ENCODE data around the gene TPRG1L.

Gene TPRG1L

DNA sequence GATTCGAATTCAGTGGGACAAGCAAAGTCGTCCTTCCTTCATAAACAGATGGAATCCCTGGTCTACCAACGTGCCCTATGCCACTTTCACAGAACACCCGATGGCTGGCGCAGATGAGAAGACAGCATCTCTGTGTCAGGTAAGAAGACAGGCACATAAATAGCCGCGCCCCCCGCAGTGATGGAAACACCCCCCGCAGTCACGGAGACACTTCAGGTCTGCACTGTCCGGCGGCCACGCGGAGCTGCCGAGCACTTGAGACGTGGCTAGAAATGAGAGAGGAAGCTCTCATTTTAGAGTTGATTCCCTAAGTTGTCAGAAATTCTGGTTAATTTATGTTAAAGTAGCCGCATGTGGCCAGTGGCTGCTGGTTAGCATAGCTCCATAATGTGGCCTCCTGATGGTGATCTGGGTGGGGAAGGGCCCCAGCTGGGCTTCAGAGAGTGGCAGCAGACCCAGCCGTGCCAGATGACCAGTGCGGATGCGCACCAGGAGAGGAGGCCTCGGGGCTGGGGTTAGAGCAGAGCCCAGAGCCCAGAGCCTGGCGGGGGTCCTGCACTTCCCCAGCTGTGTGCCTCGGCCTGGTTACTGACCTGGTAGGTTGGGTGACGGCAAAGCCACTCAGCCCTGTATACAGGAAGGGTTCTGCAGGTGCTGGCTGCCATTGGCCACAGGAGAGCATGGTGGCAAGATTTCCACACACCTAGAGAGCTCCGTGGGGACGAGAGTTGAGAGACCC lies 2.9 kb downstream of the TPRG1L start:
- no peak for TF ChIP-seq GATA3 (IDR thresholded peaks at IDR 0.05; ENCODE audit: low read depth, low read length)
- peak; percentile 28; the same call in 1 of the 2 replicates for TF ChIP-seq GATA2 (IDR thresholded peaks at IDR 0.05; ENCODE audit: low read depth, low read length)

DNA sequence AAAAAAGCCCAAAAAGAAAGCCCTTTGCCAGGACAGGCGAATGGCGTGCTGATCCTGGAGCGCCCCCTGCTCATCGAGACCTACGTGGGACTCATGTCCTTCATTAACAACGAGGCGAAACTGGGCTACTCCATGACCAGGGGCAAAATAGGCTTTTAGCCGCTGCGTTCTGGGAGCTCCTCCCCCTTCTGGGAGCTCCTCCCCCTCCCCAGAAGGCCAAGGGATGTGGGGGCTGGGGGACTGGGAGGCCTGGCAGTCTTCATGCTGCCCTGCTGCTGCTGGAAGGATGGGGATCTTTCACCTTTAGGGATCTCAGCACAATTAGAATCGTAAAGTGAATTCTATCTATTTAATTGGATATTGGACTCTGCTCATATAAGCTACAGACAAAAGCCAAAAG lies 3.6 kb downstream of the TPRG1L start:
- no peak for TF ChIP-seq GATA2 (IDR thresholded peaks at IDR 0.05; ENCODE audit: low read depth, low read length)
- TF ChIP-seq GATA3 (IDR thresholded peaks at IDR 0.05; ENCODE audit: low read depth, low read length), result no peak

DNA sequence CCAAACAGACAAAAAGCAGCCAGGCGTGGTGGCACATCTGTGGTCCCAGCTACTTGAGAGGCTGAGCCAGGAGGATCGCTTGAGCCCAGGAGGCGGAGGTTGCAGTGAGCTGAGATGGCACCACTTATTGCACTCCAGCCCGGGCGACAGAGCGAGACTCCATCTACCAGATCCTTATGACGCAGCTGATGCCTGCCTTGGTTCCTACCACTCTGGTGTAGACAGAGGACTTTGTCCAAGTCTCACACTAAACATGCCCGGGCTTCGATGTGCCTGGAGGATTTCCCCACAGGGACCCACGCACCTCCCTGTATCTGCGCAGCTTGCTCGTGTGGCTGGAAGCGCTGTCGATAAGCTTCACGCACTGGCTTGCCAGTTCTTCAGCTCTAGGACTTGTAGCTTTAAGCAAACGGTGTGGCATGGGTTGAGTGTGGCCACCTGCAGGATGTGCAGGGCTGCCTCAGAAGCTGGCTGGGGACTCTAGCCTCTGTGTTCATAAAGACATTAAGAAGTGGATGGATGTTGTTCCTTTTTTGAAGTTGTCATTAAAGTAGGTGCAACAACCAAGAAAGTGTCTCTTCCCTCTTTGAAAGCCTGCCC lies 4.8 kb downstream of the TPRG1L start:
- no peak for TF ChIP-seq GATA2 (IDR thresholded peaks at IDR 0.05; ENCODE audit: low read depth, low read length)
- TF ChIP-seq GATA3 (IDR thresholded peaks at IDR 0.05; ENCODE audit: low read depth, low read length), result no peak

GRCh38 chr1:3630161-3630611 lies 5.4 kb downstream of the TPRG1L start:
- no peak for TF ChIP-seq GATA3 (IDR thresholded peaks at IDR 0.05; ENCODE audit: low read depth, low read length)
- TF ChIP-seq GATA2 (IDR thresholded peaks at IDR 0.05; ENCODE audit: low read depth, low read length), result no peak

- no peak for TF ChIP-seq GATA2 (IDR thresholded peaks at IDR 0.05; ENCODE audit: low read depth, low read length)
- TF ChIP-seq GATA3 (IDR thresholded peaks at IDR 0.05; ENCODE audit: low read depth, low read length), result no peak
Observed at GRCh38 chr1:3630914-3631313, 6.1 kb downstream of the TPRG1L start.

DNA sequence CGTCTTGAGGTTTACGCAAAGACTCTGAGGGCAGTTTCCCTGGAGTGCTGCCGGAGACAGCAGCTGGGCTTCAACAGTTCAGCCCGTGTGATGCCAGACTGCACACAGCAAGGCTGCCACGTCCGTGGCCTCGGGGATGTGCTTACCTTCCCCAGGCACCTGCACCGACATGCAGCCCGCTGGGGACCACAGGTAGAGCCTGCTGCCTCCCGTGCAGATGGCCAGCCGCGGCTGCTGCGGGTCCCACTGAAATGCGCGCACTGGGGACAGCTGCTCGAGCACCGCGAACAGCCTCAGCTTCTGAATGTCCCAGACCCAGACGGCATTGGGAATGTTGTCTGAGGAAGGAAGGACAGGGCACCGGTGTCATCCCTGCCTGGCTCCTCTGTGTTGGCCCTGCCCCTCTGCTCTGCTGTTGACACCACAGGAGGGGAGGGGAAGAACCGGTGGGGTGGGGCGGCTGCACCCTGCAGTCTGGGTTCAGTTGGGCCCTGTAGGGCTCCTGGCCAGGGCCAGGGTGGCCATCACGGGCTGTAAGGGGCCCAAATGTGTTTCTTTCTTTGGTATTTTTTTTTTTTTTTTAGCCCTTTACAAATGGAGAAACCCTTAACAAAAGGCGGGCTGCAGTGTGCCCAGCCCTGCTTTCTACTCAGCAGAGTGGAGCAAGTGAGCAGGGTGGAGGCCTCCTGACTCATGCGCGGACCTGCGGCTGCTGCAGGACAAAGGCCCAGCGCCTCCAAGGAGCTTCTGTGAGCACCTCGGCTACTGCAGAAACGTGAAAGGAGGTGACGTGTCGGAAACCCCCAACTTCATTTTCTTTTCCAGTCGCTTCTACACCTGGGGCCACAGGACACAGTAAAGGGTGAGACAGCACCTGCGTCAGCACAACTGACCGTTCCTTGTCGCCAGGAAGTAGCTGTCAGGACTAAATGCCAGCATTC lies 6.8 kb downstream of the TPRG1L start:
- TF ChIP-seq GATA3 (IDR thresholded peaks at IDR 0.05; ENCODE audit: low read depth, low read length) (no peak), GATA2 (IDR thresholded peaks at IDR 0.05; ENCODE audit: low read depth, low read length) (no peak)

DNA sequence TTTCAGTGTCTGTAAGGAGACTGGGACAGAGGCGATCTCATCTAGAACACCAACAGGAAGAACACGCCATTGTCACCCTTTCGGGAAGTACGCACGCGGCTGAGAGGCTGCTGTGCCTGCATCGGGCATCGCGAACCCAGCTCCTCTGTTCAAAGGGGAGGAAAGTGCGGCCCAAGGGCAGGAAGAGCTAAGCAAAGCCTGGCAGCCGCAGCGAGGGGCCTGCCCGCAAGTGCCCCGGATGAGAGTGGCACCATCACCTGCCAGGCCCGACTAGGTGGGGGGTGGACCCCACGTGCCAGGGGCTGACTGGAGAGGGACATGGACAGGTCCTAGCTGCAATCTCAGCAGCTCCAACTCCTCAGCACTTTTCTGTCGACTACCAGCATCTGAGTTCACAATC lies 7.5 kb downstream of the TPRG1L start:
- no peak for TF ChIP-seq GATA2 (IDR thresholded peaks at IDR 0.05; ENCODE audit: low read depth, low read length)
- TF ChIP-seq GATA3 (IDR thresholded peaks at IDR 0.05; ENCODE audit: low read depth, low read length), result no peak

GRCh38 chr1:3632716-3633343 lies 8.0 kb downstream of the TPRG1L start:
- TF ChIP-seq GATA2 (IDR thresholded peaks at IDR 0.05; ENCODE audit: low read depth, low read length) (no peak), GATA3 (IDR thresholded peaks at IDR 0.05; ENCODE audit: low read depth, low read length) (no peak)

GRCh38 chr1:3633344-3634058 lies 8.7 kb downstream of the TPRG1L start:
- TF ChIP-seq GATA3 (IDR thresholded peaks at IDR 0.05; ENCODE audit: low read depth, low read length) (no peak), GATA2 (IDR thresholded peaks at IDR 0.05; ENCODE audit: low read depth, low read length) (no peak)

- TF ChIP-seq GATA3 (IDR thresholded peaks at IDR 0.05; ENCODE audit: low read depth, low read length), result no peak
- no peak for TF ChIP-seq GATA2 (IDR thresholded peaks at IDR 0.05; ENCODE audit: low read depth, low read length)
Observed at GRCh38 chr1:3634059-3634800, 9.4 kb downstream of the TPRG1L start.

- TF ChIP-seq GATA3 (IDR thresholded peaks at IDR 0.05; ENCODE audit: low read depth, low read length), result no peak
- no peak for TF ChIP-seq GATA2 (IDR thresholded peaks at IDR 0.05; ENCODE audit: low read depth, low read length)
Observed at GRCh38 chr1:3636080-3636479, 11.3 kb downstream of the TPRG1L start.

GRCh38 chr1:3636531-3636930 lies 11.7 kb downstream of the TPRG1L start:
- TF ChIP-seq GATA3 (IDR thresholded peaks at IDR 0.05; ENCODE audit: low read depth, low read length) (no peak), GATA2 (IDR thresholded peaks at IDR 0.05; ENCODE audit: low read depth, low read length) (no peak)

DNA sequence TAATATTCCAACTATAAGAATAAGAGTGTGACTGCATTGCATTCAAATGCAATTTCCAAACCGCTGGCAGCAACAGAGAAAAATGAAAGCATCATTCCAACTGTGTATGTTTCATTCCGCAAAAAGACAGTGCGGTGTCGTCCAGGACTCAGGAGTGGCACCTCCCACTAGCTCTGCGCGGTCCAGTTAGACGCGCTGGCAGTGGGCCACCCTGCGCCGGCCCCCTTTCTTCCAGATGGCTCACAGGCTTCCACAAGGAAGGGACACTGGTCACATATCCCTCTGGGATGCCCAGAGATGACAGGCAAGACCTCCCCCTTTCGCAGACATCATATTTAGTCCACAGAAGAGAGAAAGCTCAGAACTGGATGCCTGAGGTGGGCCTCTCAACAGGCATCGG lies 13.2 kb downstream of the TPRG1L start:
- no peak for TF ChIP-seq GATA2 (IDR thresholded peaks at IDR 0.05; ENCODE audit: low read depth, low read length)
- TF ChIP-seq GATA3 (IDR thresholded peaks at IDR 0.05; ENCODE audit: low read depth, low read length), result no peak

All from SH-SY5Y (cell line).